ENCODE data around the gene CTSK.
A peak's percentile ranks its signal among the peaks of the same experiment; 100 is the strongest.
"Not testable (repeated sequence)": the region's sequence is repeated elsewhere in the genome, so short reads cannot be mapped to it uniquely, and the experiment has no call there.

CTSK gene

GRCh38 chr1:150805899-150806298 lies 2.2 kb downstream of the CTSK start:
- no peak for DNase-seq

- DNase-seq, result no peak
Observed at GRCh38 chr1:150804671-150805070, 3.4 kb downstream of the CTSK start.

GRCh38 chr1:150799089-150799488 lies 9.0 kb downstream of the CTSK start:
- DNase-seq, result no peak

- no peak for DNase-seq
Observed at GRCh38 chr1:150798525-150798924, 9.5 kb downstream of the CTSK start.

- DNase-seq, result peak in 1 of 3 donors; percentile 27
Observed at GRCh38 chr1:150796374-150796773, 11.7 kb downstream of the CTSK start.

GRCh38 chr1:150793778-150794177 lies 14.3 kb downstream of the CTSK start:
- not testable (repeated sequence) for DNase-seq

GRCh38 chr1:150793221-150793620 lies 14.8 kb downstream of the CTSK start:
- DNase-seq, result peak; percentile 70 to 88 (median 86)

GRCh38 chr1:150791585-150791984 lies 16.5 kb downstream of the CTSK start:
- peak; percentile 83 to 85 (median 84) for DNase-seq

GRCh38 chr1:150789396-150789795 lies 18.7 kb downstream of the CTSK start:
- peak; percentile 83 to 96 (median 87) for DNase-seq

- peak in 2 of 3 donors; percentile 37 to 59 for DNase-seq
Observed at GRCh38 chr1:150788946-150789345, 19.1 kb downstream of the CTSK start.

- DNase-seq, result no peak
Observed at GRCh38 chr1:150787455-150787854, 20.6 kb downstream of the CTSK start.

- peak in 2 of 3 donors; percentile 43 to 45 for DNase-seq
Observed at GRCh38 chr1:150780510-150780909, 27.6 kb downstream of the CTSK start.

- DNase-seq, result no peak
Observed at GRCh38 chr1:150778409-150778808, 29.7 kb downstream of the CTSK start.

- DNase-seq, result peak in 2 of 3 donors; percentile 40 to 44
Observed at GRCh38 chr1:150777544-150777943, 30.5 kb downstream of the CTSK start.

- not testable (repeated sequence) for DNase-seq
Observed at GRCh38 chr1:150775931-150776505, 32.0 kb downstream of the CTSK start.

- no peak for DNase-seq
Observed at GRCh38 chr1:150775276-150775675, 32.8 kb downstream of the CTSK start.

GRCh38 chr1:150772326-150772725 lies 35.7 kb downstream of the CTSK start:
- DNase-seq, result no peak

- DNase-seq, result not testable (repeated sequence)
Observed at GRCh38 chr1:150767704-150768103, 40.4 kb downstream of the CTSK start.

GRCh38 chr1:150765977-150766301 lies 42.1 kb downstream of the CTSK start:
- not testable (repeated sequence) for DNase-seq

GRCh38 chr1:150765296-150765976 lies 42.6 kb downstream of the CTSK start, which contains the start of gene CTSS:
TSS of gene CTSS (minus strand) at chr1:150765778. CDS start at chr1:150764763, 1,015 bp downstream.
- DNase-seq, result peak; percentile 79 to 99 (median 96)

- peak; percentile 83 to 96 (median 95) for DNase-seq
Observed at GRCh38 chr1:150764617-150765101, 43.4 kb downstream of the CTSK start.

- peak in 1 of 3 donors; percentile 13 for DNase-seq
Observed at GRCh38 chr1:150763018-150763417, 45.0 kb downstream of the CTSK start.

- no peak for DNase-seq
Observed at GRCh38 chr1:150762552-150762951, 45.5 kb downstream of the CTSK start.

GRCh38 chr1:150761801-150762200 lies 46.3 kb downstream of the CTSK start:
- peak; percentile 45 to 85 (median 79) for DNase-seq

Measured in suppressor macrophage treated with lipopolysaccharide for 1 hour (primary cell).